ENCODE measurements around the gene MLXIPL.
A peak's percentile ranks its signal among the peaks of the same experiment; 100 is the strongest.
"Not testable (repeated sequence)": the region's sequence is repeated elsewhere in the genome, so short reads cannot be mapped to it uniquely, and the experiment has no call there.

The MLXIPL gene

DNA sequence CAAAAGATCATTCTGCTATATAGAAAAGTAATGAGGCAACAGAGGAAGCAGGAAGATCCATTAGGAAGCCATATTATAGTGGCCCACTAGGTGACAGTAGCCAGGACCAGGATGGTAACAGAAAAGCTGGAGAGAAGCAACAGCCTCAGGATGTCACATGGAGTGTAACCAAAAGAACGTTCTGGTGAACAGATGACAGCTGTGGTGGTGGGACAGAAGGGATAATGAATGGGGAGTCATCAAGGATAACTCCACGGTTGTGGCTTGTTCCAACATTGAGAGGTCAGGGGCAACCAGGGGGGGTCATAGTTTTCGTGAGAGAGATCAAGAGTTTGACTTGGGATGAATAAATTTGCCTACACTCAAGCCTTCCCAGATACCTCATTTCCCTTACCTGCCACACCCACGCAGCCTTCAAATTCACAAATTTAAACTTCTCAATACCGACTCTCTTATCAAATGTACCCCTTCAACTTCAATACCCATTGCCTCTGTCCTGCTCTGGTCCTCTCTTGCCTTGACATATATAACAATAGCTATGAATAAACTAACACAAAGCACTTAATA lies 55.2 kb downstream of the MLXIPL start:
- Histone ChIP-seq H3K4me3 (ENCODE audit: low read length in 2 of 2) (no peak overlapping the region), H3K9me3 (ENCODE audit: control insufficient read depth in 2 of 2, low read length in 2 of 2) (no peaks in the 10 kb centered on the region), H3K27ac (ENCODE audit: low read depth in 2 of 2, low read length in 2 of 2) (no peak overlapping the region), H3K36me3 (ENCODE audit: control insufficient read depth in 2 of 2, insufficient read depth in 2 of 2, low read length in 2 of 2) (peaks cover 37 to 39% of the 10 kb centered on the region in 2 donors), H3K4me1 (ENCODE audit: control insufficient read depth in 2 of 2, insufficient read depth in 2 of 2, low read length in 2 of 2) (peaks cover 5 to 9% of the 10 kb centered on the region in 2 donors), H3K27me3 (ENCODE audit: control insufficient read depth in 2 of 2, insufficient read depth in 2 of 2, low read length in 2 of 2) (no peaks in the 10 kb centered on the region), H3K9ac (ENCODE audit: low read depth in 1 of 2, low read length in 2 of 2) (no peak overlapping the region)

DNA sequence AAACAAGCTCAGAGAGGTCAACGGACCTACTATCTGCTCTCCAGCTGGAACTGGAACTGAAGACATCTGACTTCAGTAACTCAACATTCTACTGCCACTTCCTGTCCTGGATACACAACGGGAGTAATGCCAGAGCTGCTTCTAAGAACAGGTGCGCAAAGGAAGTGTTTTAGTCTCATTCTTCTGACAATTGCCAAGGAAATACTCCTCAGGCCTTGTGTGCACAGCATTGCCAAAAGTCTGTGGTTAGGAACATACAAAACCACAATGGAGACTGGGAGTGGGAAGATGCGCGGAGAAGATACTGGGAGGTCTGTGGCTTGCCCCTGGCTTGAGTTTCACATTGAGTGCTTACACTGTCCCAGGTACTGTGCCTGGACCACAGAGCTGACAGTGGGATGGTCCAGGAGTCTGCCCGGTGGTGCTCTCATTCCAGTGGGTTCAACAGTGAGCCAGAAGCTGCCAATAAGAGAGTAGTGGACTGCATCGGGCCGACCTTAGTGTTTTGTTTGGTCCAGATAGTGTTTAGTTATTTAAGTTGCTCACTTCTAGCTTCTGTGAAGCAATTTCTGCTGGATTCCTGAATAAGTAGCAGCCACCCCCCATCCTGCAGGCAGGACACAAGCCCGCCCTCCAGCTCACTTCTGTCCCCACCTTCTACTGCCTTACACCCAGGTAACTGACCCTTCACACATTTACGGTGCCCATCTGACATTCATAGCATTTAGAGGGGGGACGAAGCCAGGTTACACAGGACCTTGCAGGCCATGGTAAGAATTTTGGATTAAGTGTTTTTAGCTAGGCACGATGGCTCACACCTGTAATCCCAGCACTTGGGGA lies 56.3 kb downstream of the MLXIPL start:
- H3K4me3 ChIP-seq (ENCODE audit: low read length in 2 of 2), result no peak overlapping the region
- H3K36me3 ChIP-seq (ENCODE audit: control insufficient read depth in 2 of 2, insufficient read depth in 2 of 2, low read length in 2 of 2), result peaks cover 26 to 29% of the 10 kb centered on the region in 2 donors
- H3K4me1 ChIP-seq (ENCODE audit: control insufficient read depth in 2 of 2, insufficient read depth in 2 of 2, low read length in 2 of 2), result peaks cover 5 to 9% of the 10 kb centered on the region in 2 donors
- no peaks in the 10 kb centered on the region for H3K9me3 ChIP-seq (ENCODE audit: control insufficient read depth in 2 of 2, low read length in 2 of 2)
- no peaks in the 10 kb centered on the region for H3K27me3 ChIP-seq (ENCODE audit: control insufficient read depth in 2 of 2, insufficient read depth in 2 of 2, low read length in 2 of 2)
- no peak overlapping the region for H3K9ac ChIP-seq (ENCODE audit: low read depth in 1 of 2, low read length in 2 of 2)
- no peak overlapping the region for H3K27ac ChIP-seq (ENCODE audit: low read depth in 2 of 2, low read length in 2 of 2)

DNA sequence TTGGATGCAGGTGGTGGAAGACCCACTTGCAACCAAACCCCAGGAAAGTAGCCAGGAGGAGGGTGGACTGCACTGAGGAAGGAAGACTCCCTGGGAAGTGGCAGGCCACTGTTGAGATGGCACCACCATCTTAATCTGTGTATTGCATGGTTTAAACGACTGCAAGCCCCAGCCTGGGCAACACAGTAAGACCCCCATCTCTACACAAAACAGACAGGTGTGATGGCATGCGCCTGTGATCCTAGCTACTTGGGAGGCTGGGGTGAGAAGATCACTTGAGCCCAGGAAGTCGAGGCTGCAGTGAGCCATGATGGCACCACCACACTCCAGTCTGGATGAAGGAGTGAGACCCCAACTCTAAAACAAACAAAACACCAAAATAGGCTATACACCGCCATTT lies 57.2 kb downstream of the MLXIPL start:
- H3K4me3 ChIP-seq (ENCODE audit: low read length in 2 of 2), result no peak overlapping the region
- H3K9me3 ChIP-seq (ENCODE audit: control insufficient read depth in 2 of 2, low read length in 2 of 2), result no peaks in the 10 kb centered on the region
- peaks cover 5% of the 10 kb centered on the region in 2 donors for H3K4me1 ChIP-seq (ENCODE audit: control insufficient read depth in 2 of 2, insufficient read depth in 2 of 2, low read length in 2 of 2)
- H3K27ac ChIP-seq (ENCODE audit: low read depth in 2 of 2, low read length in 2 of 2), result no peak overlapping the region
- no peak overlapping the region for H3K9ac ChIP-seq (ENCODE audit: low read depth in 1 of 2, low read length in 2 of 2)
- H3K27me3 ChIP-seq (ENCODE audit: control insufficient read depth in 2 of 2, insufficient read depth in 2 of 2, low read length in 2 of 2), result no peaks in the 10 kb centered on the region
- H3K36me3 ChIP-seq (ENCODE audit: control insufficient read depth in 2 of 2, insufficient read depth in 2 of 2, low read length in 2 of 2), result peaks cover 17 to 21% of the 10 kb centered on the region in 2 donors

DNA sequence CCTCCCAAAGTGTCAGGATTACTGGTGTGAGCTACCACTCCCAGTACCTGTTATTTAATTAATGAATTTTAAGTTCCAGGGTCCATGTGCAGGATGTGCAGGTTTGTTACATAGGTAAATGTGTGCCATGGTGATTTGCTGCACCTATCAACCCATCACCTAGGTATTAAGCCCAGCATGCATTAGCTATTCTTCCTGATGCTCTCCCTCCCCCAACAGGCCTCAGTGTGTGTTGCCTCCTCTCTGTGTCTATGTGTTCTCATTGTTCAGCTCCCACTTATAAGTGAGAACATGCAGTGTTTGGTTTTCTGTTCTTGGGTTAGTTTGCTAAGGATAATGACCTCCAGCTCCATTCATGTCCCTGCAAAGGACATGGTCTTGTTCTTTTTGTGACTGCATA lies 57.9 kb downstream of the MLXIPL start:
- peak overlapping the region in 1 of 2 donors; percentile 47 for H3K9ac ChIP-seq (ENCODE audit: low read depth in 1 of 2, low read length in 2 of 2)

DNA sequence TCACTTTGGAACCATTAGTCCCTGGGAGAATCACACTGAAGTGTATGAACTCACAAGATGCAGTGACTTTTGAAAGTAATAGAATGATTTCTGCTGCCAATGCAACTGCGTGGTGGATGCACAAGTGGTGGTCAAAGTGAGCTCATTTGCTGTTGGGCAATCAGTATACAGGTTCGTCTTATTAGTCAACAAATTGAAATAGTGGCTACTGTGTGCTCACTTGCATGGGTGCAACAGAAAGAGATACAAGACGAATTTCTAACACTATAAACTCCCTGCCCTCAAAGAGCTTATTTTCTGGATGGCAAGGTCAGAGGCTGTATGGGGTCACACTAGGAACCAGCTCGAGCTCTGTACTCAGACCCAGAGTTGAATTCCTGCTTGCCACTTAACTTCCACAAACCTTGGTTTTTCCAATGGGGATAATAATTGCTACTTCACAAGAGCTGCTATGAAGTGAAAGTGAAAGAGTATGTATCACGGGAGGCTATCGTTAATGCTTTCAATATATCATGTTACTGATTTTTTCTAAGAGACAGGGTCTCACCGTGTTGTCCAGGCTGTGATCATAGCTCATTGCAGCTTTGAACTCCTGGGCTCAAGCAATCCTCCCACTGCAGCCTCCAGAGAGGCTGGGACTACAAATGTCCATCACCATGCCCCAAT lies 58.5 kb downstream of the MLXIPL start:
- Histone ChIP-seq H3K27me3 (ENCODE audit: control insufficient read depth in 2 of 2, insufficient read depth in 2 of 2, low read length in 2 of 2) (no peaks in the 10 kb centered on the region), H3K27ac (ENCODE audit: low read depth in 2 of 2, low read length in 2 of 2) (no peak overlapping the region), H3K9ac (ENCODE audit: low read depth in 1 of 2, low read length in 2 of 2) (peak overlapping the region in 1 of 2 donors; percentile 47), H3K9me3 (ENCODE audit: control insufficient read depth in 2 of 2, low read length in 2 of 2) (no peaks in the 10 kb centered on the region), H3K36me3 (ENCODE audit: control insufficient read depth in 2 of 2, insufficient read depth in 2 of 2, low read length in 2 of 2) (peaks cover 12 to 17% of the 10 kb centered on the region in 2 donors), H3K4me3 (ENCODE audit: low read length in 2 of 2) (peak overlapping the region; percentile 26 to 77), H3K4me1 (ENCODE audit: control insufficient read depth in 2 of 2, insufficient read depth in 2 of 2, low read length in 2 of 2) (peaks cover 5% of the 10 kb centered on the region in 2 donors)

More for the DNA sequence above, 57.9 kb downstream of the MLXIPL start:
- not testable (repeated sequence) for H3K27ac ChIP-seq (ENCODE audit: low read depth in 2 of 2, low read length in 2 of 2); H3K27me3 ChIP-seq (ENCODE audit: control insufficient read depth in 2 of 2, insufficient read depth in 2 of 2, low read length in 2 of 2); H3K4me1 ChIP-seq (ENCODE audit: control insufficient read depth in 2 of 2, insufficient read depth in 2 of 2, low read length in 2 of 2); H3K9me3 ChIP-seq (ENCODE audit: control insufficient read depth in 2 of 2, low read length in 2 of 2)
- peaks cover 16 to 21% of the 10 kb centered on the region in 2 donors for H3K36me3 ChIP-seq (ENCODE audit: control insufficient read depth in 2 of 2, insufficient read depth in 2 of 2, low read length in 2 of 2)
- H3K4me3 ChIP-seq (ENCODE audit: low read length in 2 of 2), result peak overlapping the region; percentile 26 to 77

DNA sequence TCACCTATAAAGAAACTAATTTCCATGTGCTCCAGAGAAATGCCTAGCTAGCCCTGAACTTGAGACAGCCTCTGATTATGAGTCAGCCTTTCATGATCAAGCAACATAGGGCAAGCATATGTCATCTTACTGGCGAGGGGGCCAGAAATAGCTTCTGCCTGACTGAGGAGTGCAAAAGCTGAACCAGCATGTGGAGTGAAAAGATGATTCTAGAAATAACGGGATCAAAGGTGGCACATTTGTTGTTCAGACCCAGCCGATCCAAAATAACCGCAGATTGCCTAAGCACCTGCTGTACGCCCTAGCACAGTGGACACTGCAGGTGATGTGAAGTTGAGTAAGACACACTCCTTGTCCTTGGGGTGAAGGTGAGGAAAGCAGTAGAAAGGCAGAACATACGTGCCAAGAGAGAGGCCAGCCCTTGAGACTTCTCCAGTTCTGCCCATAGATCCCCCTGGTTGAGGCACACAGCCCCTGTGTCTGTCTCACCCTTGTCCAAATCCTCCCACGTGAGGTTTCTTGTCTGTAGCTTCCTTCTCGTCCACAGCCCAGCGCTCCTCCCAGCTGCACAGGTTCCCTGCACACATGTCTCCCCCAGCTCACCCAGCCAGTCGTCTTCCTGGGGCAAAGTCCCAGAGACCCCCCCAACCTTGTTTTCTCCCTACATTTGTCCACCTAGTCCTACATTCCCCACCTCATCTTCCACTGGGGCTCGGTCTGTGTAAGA lies 64.0 kb downstream of the MLXIPL start:
- H3K27me3 ChIP-seq (ENCODE audit: control insufficient read depth in 2 of 2, insufficient read depth in 2 of 2, low read length in 2 of 2), result no peaks in the 10 kb centered on the region
- no peaks in the 10 kb centered on the region for H3K36me3 ChIP-seq (ENCODE audit: control insufficient read depth in 2 of 2, insufficient read depth in 2 of 2, low read length in 2 of 2)
- H3K4me3 ChIP-seq (ENCODE audit: low read length in 2 of 2), result no peak overlapping the region
- H3K9ac ChIP-seq (ENCODE audit: low read depth in 1 of 2, low read length in 2 of 2), result no peak overlapping the region
- H3K9me3 ChIP-seq (ENCODE audit: control insufficient read depth in 2 of 2, low read length in 2 of 2), result no peaks in the 10 kb centered on the region
- no peak overlapping the region for H3K27ac ChIP-seq (ENCODE audit: low read depth in 2 of 2, low read length in 2 of 2)
- H3K4me1 ChIP-seq (ENCODE audit: control insufficient read depth in 2 of 2, insufficient read depth in 2 of 2, low read length in 2 of 2), result peaks cover 7 to 11% of the 10 kb centered on the region in 2 donors

DNA sequence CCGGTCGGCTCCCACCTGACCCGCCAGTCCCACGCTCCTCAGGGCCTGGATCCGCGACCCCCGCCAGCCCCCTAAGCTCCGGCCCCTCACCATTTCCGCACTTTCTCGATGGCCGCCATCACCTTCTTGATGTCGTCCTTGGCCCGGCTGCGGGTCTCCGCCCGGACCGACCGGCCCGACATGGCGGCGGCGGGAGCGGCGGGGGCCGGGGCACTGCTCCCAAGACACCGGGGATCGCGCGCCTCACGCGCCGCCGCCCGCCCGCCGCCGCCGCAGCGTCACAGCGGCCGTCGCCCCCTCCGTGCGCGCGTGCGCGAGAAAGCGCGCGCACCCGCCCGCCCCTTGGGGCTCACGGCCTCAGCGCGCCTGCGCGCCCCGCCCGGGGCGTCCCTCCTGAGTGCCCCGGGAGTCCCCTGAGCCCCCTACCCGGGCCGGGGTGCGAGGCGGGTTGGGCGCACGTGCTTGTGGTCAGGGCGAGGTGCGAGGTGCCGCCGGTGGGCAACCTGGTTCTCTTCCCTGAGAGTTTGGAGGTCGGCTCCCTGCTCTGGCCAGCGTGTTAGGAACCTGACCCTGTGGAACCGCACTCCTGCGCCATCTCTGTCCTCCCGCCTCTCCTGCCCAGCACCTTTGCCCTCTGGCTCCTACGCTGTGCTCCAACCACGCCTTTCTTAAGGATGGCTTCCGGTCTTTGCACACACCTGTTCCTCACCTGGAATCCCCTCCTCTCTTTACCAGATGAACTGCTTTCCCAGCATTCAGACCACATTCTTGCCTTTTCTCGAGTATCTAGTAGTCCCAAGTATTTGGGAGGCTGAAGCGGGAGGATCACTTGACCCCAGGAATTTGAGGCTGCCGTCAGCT lies 66.7 kb downstream of the MLXIPL start, which contains the start of gene BCL7B:
Gene BCL7B (minus strand): TSS at position 294 of the 861 bp plus-strand sequence. CDS start 112 bp downstream, at position 182.
- Histone ChIP-seq H3K4me1 (ENCODE audit: control insufficient read depth in 2 of 2, insufficient read depth in 2 of 2, low read length in 2 of 2) (peaks cover 13 to 16% of the 10 kb centered on the region in 2 donors), H3K9me3 (ENCODE audit: control insufficient read depth in 2 of 2, low read length in 2 of 2) (no peaks in the 10 kb centered on the region), H3K36me3 (ENCODE audit: control insufficient read depth in 2 of 2, insufficient read depth in 2 of 2, low read length in 2 of 2) (peaks cover 5 to 12% of the 10 kb centered on the region in 2 donors), H3K4me3 (ENCODE audit: low read length in 2 of 2) (peak within 1 kb of the TSS; percentile 87 to 97), H3K27me3 (ENCODE audit: control insufficient read depth in 2 of 2, insufficient read depth in 2 of 2, low read length in 2 of 2) (no peaks in the 10 kb centered on the region), H3K9ac (ENCODE audit: low read depth in 1 of 2, low read length in 2 of 2) (peak within 1 kb of the TSS; percentile 90 to 97), H3K27ac (ENCODE audit: low read depth in 2 of 2, low read length in 2 of 2) (peak within 1 kb of the TSS; percentile 99 to 100)

DNA sequence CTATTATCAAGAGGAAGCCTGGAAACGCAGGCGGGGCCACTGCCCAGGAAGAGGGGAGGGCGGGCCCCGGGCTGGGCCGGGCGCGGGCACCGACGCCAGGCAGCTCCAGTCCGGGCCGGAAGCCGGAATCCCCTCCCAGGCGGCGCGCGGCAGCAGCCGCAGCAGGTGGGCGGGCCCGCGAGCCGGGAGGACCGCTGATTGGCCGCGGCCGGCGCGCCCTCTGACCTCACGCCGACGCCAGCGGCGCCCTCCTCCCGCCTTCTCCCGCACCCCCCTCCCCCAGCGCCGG lies 67.3 kb downstream of the MLXIPL start:
- H3K9ac ChIP-seq (ENCODE audit: low read depth in 1 of 2, low read length in 2 of 2), result peak overlapping the region; percentile 75 to 97
- H3K9me3 ChIP-seq (ENCODE audit: control insufficient read depth in 2 of 2, low read length in 2 of 2), result no peaks in the 10 kb centered on the region
- H3K4me1 ChIP-seq (ENCODE audit: control insufficient read depth in 2 of 2, insufficient read depth in 2 of 2, low read length in 2 of 2), result peaks cover 13 to 16% of the 10 kb centered on the region in 2 donors
- H3K4me3 ChIP-seq (ENCODE audit: low read length in 2 of 2), result peak overlapping the region; percentile 87 to 97
- peaks cover 6 to 18% of the 10 kb centered on the region in 2 donors for H3K36me3 ChIP-seq (ENCODE audit: control insufficient read depth in 2 of 2, insufficient read depth in 2 of 2, low read length in 2 of 2)
- H3K27me3 ChIP-seq (ENCODE audit: control insufficient read depth in 2 of 2, insufficient read depth in 2 of 2, low read length in 2 of 2), result no peaks in the 10 kb centered on the region
- H3K27ac ChIP-seq (ENCODE audit: low read depth in 2 of 2, low read length in 2 of 2), result peak overlapping the region; percentile 99 to 100

All from mucosa of rectum (tissue), 2 donors.